ENCODE data around the gene SLC39A13. TPM values are rescaled to one million over a fixed set of nuclear protein-coding genes. Genes with fewer than 3 reads are reported as not detected.

Gene SLC39A13
- total and polyA plus RNA-seq, 2 of the 4 experiments (the other 2 are of a cell fraction) = 32.4 to 144 TPM

DNA sequence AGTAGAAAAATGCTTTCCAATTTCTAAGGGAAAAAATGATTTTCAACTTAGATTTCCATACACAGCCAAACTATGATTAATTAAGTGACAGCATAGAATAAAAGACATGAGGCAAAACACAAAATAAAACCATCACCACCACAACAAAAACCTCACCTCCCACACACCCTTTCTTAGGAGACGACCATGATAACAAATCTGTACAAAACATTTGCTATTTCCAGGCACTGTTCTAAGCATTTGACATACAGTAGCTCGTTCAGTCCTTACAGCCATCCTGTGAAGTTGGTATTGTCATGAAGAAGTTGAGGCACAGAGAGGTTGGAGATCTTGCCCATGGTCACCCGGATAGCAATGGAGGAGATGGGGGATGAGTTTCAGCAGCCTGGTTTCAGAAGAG is 38.7 kb upstream of the SLC39A13 start:
- WGBS, 2 experiments (ENCODE audit: extremely low coverage in 2 of 2, insufficient read length in 1 of 2) = no CpG with 5 or more reads among the region's 3 CpGs
- H2AK5ac ChIP-seq (ENCODE audit: low read depth, low read length) = no peak overlapping the region
- H2BK15ac ChIP-seq (ENCODE audit: low read depth, low read length) = no peak overlapping the region
- peaks cover 5% of the 10 kb centered on the region; the same call in 1 of the 2 replicates for H3K9me1 ChIP-seq (ENCODE audit: insufficient read depth, low read length)
- H4K8ac ChIP-seq (ENCODE audit: low read depth in 2 of 2, low read length in 2 of 2) = no peak overlapping the region
- no peaks in the 10 kb centered on the region for H3K36me3 ChIP-seq (ENCODE audit: control insufficient read depth, insufficient read depth, low read length)
- dilution Hi-C loops (cut with HindIII; ENCODE audit: low sequenced_read_pairs, unreplicated experiment) (no loop called here), in situ Hi-C loops (cut with MboI; ENCODE audit: low sequenced_read_pairs) (loop anchor here (25.0 kb wide), 1 partner anchor 482 kb away; no protein-coding TSS in a partner anchor), intact Hi-C loops (cut with micrococcal nuclease) (no loop called here)
- H3K4me1 ChIP-seq (ENCODE audit: control insufficient read depth, insufficient read depth, low read length) = peaks cover 5% of the 10 kb centered on the region
- peaks cover 12% of the 10 kb centered on the region for H3K27me3 ChIP-seq (ENCODE audit: control insufficient read depth, insufficient read depth, low read length)
- no TSS peak for BruUV-seq (replicated peaks)
- H3K56ac ChIP-seq (ENCODE audit: extremely low read depth, insufficient read depth, low read length) = no peak overlapping the region
- no peak overlapping the region for H3K27ac ChIP-seq (ENCODE audit: insufficient read depth, low read length)
- H3K4ac ChIP-seq (ENCODE audit: low read depth, low read length) = no peak overlapping the region
- H2BK5ac ChIP-seq (ENCODE audit: low read depth, low read length, poor library complexity, severe bottlenecking) = no peak overlapping the region
- no peak overlapping the region for H3K4me3 ChIP-seq (ENCODE audit: insufficient read depth, low read depth, low read length)
- H2AK9ac ChIP-seq (replicated peaks; ENCODE audit: low read depth, low read length, poor library complexity) = no peak overlapping the region
- POLR2A ChIA-PET (ENCODE audit: unreplicated experiment) = no interaction called here
- CTCF ChIA-PET = no interaction called here
- H3K9me3 ChIP-seq (ENCODE audit: control insufficient read depth, insufficient read depth, low read length) = no peaks in the 10 kb centered on the region
- no peak overlapping the region for H2BK120ac ChIP-seq (ENCODE audit: low read depth, low read length)
- H3K23ac ChIP-seq (ENCODE audit: low read depth, low read length) = no peak overlapping the region
- H4K5ac ChIP-seq (ENCODE audit: low read depth, low read length) = no peak overlapping the region
- no peak overlapping the region for H3K18ac ChIP-seq (ENCODE audit: low read depth, low read length)
- DNase-seq (no peak), ATAC-seq (ENCODE audit: low read depth) (no peak)
- no peak overlapping the region for H2AFZ ChIP-seq (replicated peaks; ENCODE audit: low read length, poor library complexity)
- no peaks in the 10 kb centered on the region for H4K20me1 ChIP-seq (ENCODE audit: insufficient read depth, low read length)
- H4K91ac ChIP-seq (ENCODE audit: insufficient read depth, low read depth, low read length) = no peak overlapping the region
- H2BK20ac ChIP-seq (ENCODE audit: low read depth, low read length) = no peak overlapping the region
- TF ChIP-seq CEBPB (IDR thresholded peaks at IDR 0.05; ENCODE audit: low read depth, low read length) = no peak
- no peak for TF ChIP-seq MXI1 (IDR thresholded peaks at IDR 0.05; ENCODE audit: borderline replicate concordance, low read depth, low read length)
- TF ChIP-seq, protein P1, sequence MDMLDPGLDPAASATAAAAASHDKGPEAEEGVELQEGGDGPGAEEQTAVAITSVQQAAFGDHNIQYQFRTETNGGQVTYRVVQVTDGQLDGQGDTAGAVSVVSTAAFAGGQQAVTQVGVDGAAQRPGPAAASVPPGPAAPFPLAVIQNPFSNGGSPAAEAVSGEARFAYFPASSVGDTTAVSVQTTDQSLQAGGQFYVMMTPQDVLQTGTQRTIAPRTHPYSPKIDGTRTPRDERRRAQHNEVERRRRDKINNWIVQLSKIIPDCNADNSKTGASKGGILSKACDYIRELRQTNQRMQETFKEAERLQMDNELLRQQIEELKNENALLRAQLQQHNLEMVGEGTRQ (IDR thresholded peaks at IDR 0.05; ENCODE audit: low read depth, low read length) = no peak
- TF ChIP-seq BHLHE40 (IDR thresholded peaks at IDR 0.05; ENCODE audit: low read depth, low read length) = no peak
- TF ChIP-seq RCOR1 (IDR thresholded peaks at IDR 0.05; ENCODE audit: insufficient replicate concordance, low read length) = no peak
- TF ChIP-seq MAFK (IDR thresholded peaks at IDR 0.05; ENCODE audit: low read depth, low read length) = no peak
- no peak for TF ChIP-seq POLR2A (IDR thresholded peaks at IDR 0.05; ENCODE audit: low read depth, low read length)
- TF ChIP-seq RFX5 (IDR thresholded peaks at IDR 0.05; ENCODE audit: low read depth, low read length) = no peak
- no peak for TF ChIP-seq MAZ (IDR thresholded peaks at IDR 0.05; ENCODE audit: borderline replicate concordance, low read depth, low read length)
- no peak for TF ChIP-seq NFE2L2 (IDR thresholded peaks at IDR 0.05; ENCODE audit: low read depth, low read length)
- no peak for TF ChIP-seq SMC3 (IDR thresholded peaks at IDR 0.05; ENCODE audit: low read depth, low read length)
- TF ChIP-seq RAD21 (IDR thresholded peaks at IDR 0.05; ENCODE audit: low read length) = no peak
- TF ChIP-seq CHD1 (IDR thresholded peaks at IDR 0.05; ENCODE audit: low read depth, low read length) = no peak
- TF ChIP-seq ELK1 (IDR thresholded peaks at IDR 0.05; ENCODE audit: borderline replicate concordance, low read depth, low read length) = no peak
- TF ChIP-seq CTCF (conservative IDR thresholded peaks at IDR 0.05; ENCODE audit: low read depth, low read length) = no peak
- TF ChIP-seq FOS (IDR thresholded peaks at IDR 0.05; ENCODE audit: low read depth, low read length) = no peak
- H3K79me1 ChIP-seq (ENCODE audit: low read depth in 1 of 2, low read length in 2 of 2) = no peaks in the 10 kb centered on the region
- H3K4me2 ChIP-seq (ENCODE audit: low read depth, low read length) = no peak overlapping the region
- H3K9ac ChIP-seq (ENCODE audit: low read depth, low read length) = no peak overlapping the region
- H3K14ac ChIP-seq (replicated peaks; ENCODE audit: low read depth, low read length) = no peak overlapping the region

All from IMR-90 (cell line).